HepG2 (cell line): ENCODE measurements around the gene NCKIPSD. TPM values are rescaled to one million over a fixed set of nuclear protein-coding genes. Genes with fewer than 3 reads are reported as not detected.

Source experiments
- EED ChIP-seq: sonication (generic); formaldehyde crosslinking; IDR thresholded peaks from 2 replicates; pipeline ENCODE4 v1.5.0; 2020; ENCODE audit warnings: mild to moderate bottlenecking, missing genetic modification reagents
- FOXA1 ChIP-seq, 2 experiments: fragments of 450-650 bp in 1 of 2; sonication (generic) in 1 of 2; formaldehyde crosslinking in 1 of 2; IDR thresholded peaks; 2 replicates each; pipeline versions ENCODE4 v1.4.0 to v1.6.1; 2016 to 2020; ENCODE audit warnings: missing genetic modification reagents in 1 of 2
- HOMEZ ChIP-seq: IDR thresholded peaks from 2 replicates; pipeline ENCODE4 v1.6.1; 2016; ENCODE audit warnings: low read depth
- JUNB ChIP-seq: sonication (generic); formaldehyde crosslinking; IDR thresholded peaks from 2 replicates; pipeline ENCODE4 v1.8.0; 2022; ENCODE audit warnings: missing genetic modification reagents, mild to moderate bottlenecking, borderline replicate concordance
- PHB2 ChIP-seq: fragments of 450-650 bp; IDR thresholded peaks from 2 replicates; pipeline ENCODE4 v1.6.1; 2018; ENCODE audit not compliant: partially characterized antibody
- SSRP1 ChIP-seq: IDR thresholded peaks from 2 replicates; pipeline ENCODE4 v1.6.1; 2016; ENCODE audit warnings: control low read depth
- ZNF280B ChIP-seq: sonication (generic); formaldehyde crosslinking; IDR thresholded peaks from 2 replicates; pipeline ENCODE4 v1.5.0; 2020; ENCODE audit warnings: missing genetic modification reagents, mild to moderate bottlenecking, borderline replicate concordance
- ZNF30 ChIP-seq: sonication (generic); formaldehyde crosslinking; IDR thresholded peaks from 2 replicates; pipeline ENCODE4 v1.5.0; 2020; ENCODE audit warnings: mild to moderate bottlenecking, missing genetic modification reagents
- ZNF513 ChIP-seq: sonication (generic); formaldehyde crosslinking; conservative IDR thresholded peaks from 2 replicates; pipeline ENCODE4 v1.5.0; 2020; ENCODE audit warnings: missing genetic modification reagents
- ZNF549 ChIP-seq: sonication (generic); formaldehyde crosslinking; IDR thresholded peaks from 2 replicates; pipeline ENCODE4 v1.5.0; 2020; ENCODE audit warnings: missing genetic modification reagents
- ZNF776 ChIP-seq: sonication (generic); formaldehyde crosslinking; IDR thresholded peaks from 2 replicates; pipeline ENCODE4 v1.4.0; 2020; ENCODE audit warnings: mild to moderate bottlenecking, missing genetic modification reagents
- polyA plus RNA-seq, 8 experiments: library from polyadenylated mRNA; depleted of rRNA in 3 of 8; stranded (reverse) in 7 of 8; unstranded in 1 of 8; fragments of >200 nt; fragmentation: Illumina TruSeq in 4 of 8; extraction: Trizol in 4 of 8; gene quantifications; 2 replicates each; pipeline versions ENCODE4 v1.2.1 to v1.2.3, GENCODE V29; 2011 to 2016; ENCODE audit warnings: low read depth in 4 of 8, missing spikeins in 1 of 8, mixed read lengths in 1 of 8; ENCODE audit not compliant: insufficient read depth in 1 of 8
- total RNA-seq, 5 experiments: library from RNA; depleted of rRNA; stranded (reverse); fragments of >200 nt; fragmentation: Illumina TruSeq; extraction: Trizol; gene quantifications; 2 replicates each; pipeline ENCODE4 v1.2.3, GENCODE V29; 2016; ENCODE audit warnings: low read depth in 1 of 5
- TF ChIP-seq, protein P1 (sequence below): sonication (generic); formaldehyde crosslinking; IDR thresholded peaks from 2 replicates; pipeline ENCODE4 v1.8.0; 2022; ENCODE audit warnings: mild to moderate bottlenecking, missing genetic modification reagents; ENCODE audit not compliant: insufficient replicate concordance
- TF ChIP-seq, protein P2 (sequence below): sonication (generic); formaldehyde crosslinking; IDR thresholded peaks from 2 replicates; pipeline ENCODE4 v1.4.0; 2020; ENCODE audit warnings: mild to moderate bottlenecking, missing genetic modification reagents
- TF ChIP-seq, protein P3 (sequence below): sonication (generic); formaldehyde crosslinking; IDR thresholded peaks from 2 replicates; pipeline ENCODE4 v1.5.0; 2020; ENCODE audit warnings: missing genetic modification reagents
- TF ChIP-seq, protein P4 (sequence below): sonication (generic); formaldehyde crosslinking; IDR thresholded peaks from 2 replicates; pipeline ENCODE4 v1.8.0; 2022; ENCODE audit warnings: low read depth, missing genetic modification reagents
- TF ChIP-seq, protein P5 (sequence below): sonication (generic); formaldehyde crosslinking; IDR thresholded peaks from 2 replicates; pipeline ENCODE4 v1.4.0; 2020; ENCODE audit warnings: missing genetic modification reagents

Gene NCKIPSD
- total and polyA plus RNA-seq, 2 of the 13 experiments (the other 11 are each of a cell fraction or from before 2014, with no cell fraction given), result 13.5 to 35.2 TPM

DNA sequence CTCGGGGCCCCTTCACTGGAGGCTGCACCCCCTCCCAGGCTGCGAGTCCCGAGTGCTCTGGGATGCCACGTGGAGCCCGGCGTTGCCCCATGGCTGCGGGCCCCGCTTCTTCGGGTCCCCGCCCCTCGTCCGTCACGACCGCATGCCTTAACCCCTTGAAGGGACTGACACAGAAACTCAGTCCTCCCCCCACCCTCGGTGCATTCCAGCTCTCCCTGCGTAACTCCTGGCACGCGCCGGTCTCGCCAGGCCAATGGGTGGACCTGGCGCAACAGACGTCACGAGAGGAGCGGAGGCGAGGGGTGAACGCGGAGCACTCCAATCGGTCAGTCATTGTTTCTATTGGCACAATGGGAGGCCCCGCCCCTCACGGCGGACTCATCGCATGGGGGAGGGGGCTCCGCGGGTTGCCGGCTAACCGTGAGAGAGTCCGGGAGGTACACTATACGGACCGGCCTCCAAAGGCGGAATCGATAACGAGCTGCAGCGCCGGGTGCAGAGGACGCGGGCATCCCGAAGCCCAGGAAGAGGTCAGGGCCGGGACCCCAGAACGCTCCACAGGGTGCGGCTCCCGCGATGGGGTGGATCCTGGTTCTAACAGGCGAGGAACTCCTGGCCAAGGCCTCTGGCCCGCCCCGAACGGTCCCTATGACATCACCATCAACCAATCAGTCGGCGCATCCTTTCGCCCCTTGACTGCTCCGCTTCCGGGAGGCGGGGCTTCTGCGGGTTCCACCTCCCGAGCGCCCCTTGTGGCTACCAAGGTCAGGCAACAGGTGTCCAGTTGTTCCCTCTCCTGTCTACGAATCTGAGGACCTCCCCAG is 22.0 kb downstream of the NCKIPSD start (continued):
- no peak; the same call in 1 of the 2 replicates for TF ChIP-seq HOMEZ (CRISPR knock-in tag)
- peak; percentile 27; the same call in 1 of the 2 replicates for TF ChIP-seq ZNF280B (CRISPR knock-in tag)
- no peak for TF ChIP-seq EED (CRISPR knock-in tag)
- TF ChIP-seq, protein P1, sequence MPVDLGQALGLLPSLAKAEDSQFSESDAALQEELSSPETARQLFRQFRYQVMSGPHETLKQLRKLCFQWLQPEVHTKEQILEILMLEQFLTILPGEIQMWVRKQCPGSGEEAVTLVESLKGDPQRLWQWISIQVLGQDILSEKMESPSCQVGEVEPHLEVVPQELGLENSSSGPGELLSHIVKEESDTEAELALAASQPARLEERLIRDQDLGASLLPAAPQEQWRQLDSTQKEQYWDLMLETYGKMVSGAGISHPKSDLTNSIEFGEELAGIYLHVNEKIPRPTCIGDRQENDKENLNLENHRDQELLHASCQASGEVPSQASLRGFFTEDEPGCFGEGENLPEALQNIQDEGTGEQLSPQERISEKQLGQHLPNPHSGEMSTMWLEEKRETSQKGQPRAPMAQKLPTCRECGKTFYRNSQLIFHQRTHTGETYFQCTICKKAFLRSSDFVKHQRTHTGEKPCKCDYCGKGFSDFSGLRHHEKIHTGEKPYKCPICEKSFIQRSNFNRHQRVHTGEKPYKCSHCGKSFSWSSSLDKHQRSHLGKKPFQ (CRISPR knock-in tag), result peak; percentile 83
- TF ChIP-seq FOXA1 (IDR thresholded peaks at IDR 0.05), result no peak
- TF ChIP-seq FOXA1 (CRISPR knock-in tag; IDR thresholded peaks at IDR 0.05), result no peak
- TF ChIP-seq, protein P2, sequence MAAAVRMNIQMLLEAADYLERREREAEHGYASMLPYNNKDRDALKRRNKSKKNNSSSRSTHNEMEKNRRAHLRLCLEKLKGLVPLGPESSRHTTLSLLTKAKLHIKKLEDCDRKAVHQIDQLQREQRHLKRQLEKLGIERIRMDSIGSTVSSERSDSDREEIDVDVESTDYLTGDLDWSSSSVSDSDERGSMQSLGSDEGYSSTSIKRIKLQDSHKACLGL (CRISPR knock-in tag), result peak; percentile 85
- no peak for TF ChIP-seq ZNF30
- TF ChIP-seq, protein P3, sequence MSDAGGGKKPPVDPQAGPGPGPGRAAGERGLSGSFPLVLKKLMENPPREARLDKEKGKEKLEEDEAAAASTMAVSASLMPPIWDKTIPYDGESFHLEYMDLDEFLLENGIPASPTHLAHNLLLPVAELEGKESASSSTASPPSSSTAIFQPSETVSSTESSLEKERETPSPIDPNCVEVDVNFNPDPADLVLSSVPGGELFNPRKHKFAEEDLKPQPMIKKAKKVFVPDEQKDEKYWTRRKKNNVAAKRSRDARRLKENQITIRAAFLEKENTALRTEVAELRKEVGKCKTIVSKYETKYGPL (CRISPR knock-in tag), result no peak; the same call in 1 of the 2 replicates
- TF ChIP-seq ZNF549, result no peak
- TF ChIP-seq, protein P4, sequence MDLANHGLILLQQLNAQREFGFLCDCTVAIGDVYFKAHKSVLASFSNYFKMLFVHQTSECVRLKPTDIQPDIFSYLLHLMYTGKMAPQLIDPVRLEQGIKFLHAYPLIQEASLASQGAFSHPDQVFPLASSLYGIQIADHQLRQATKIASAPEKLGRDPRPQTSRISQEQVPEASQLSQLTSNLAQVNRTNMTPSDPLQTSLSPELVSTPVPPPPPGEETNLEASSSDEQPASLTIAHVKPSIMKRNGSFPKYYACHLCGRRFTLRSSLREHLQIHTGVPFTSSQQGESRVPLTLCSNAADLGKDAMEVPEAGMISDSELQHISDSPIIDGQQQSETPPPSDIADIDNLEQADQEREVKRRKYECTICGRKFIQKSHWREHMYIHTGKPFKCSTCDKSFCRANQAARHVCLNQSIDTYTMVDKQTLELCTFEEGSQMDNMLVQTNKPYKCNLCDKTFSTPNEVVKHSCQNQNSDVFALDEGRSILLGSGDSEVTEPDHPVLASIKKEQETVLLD (CRISPR knock-in tag), result peak; percentile 83
- TF ChIP-seq SSRP1, result no peak
- TF ChIP-seq ZNF776 (CRISPR knock-in tag), result peak; percentile 76; the same call in 1 of the 2 replicates
- no peak for TF ChIP-seq ZNF513 (CRISPR knock-in tag)
- no peak for TF ChIP-seq PHB2
- TF ChIP-seq, protein P5, sequence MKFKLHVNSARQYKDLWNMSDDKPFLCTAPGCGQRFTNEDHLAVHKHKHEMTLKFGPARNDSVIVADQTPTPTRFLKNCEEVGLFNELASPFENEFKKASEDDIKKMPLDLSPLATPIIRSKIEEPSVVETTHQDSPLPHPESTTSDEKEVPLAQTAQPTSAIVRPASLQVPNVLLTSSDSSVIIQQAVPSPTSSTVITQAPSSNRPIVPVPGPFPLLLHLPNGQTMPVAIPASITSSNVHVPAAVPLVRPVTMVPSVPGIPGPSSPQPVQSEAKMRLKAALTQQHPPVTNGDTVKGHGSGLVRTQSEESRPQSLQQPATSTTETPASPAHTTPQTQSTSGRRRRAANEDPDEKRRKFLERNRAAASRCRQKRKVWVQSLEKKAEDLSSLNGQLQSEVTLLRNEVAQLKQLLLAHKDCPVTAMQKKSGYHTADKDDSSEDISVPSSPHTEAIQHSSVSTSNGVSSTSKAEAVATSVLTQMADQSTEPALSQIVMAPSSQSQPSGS (CRISPR knock-in tag), result peak; percentile 100
- no peak for TF ChIP-seq JUNB (CRISPR knock-in tag)
